ENCODE data around the gene ARHGAP8. TPM values are rescaled to one million over a fixed set of nuclear protein-coding genes. Genes with fewer than 3 reads are reported as not detected.
"Not testable (repeated sequence)": the region's sequence is repeated elsewhere in the genome, so short reads cannot be mapped to it uniquely, and the experiment has no call there.

ARHGAP8 gene
- total RNA-seq, 1 donor from 2014 or later: 46.7 TPM

DNA sequence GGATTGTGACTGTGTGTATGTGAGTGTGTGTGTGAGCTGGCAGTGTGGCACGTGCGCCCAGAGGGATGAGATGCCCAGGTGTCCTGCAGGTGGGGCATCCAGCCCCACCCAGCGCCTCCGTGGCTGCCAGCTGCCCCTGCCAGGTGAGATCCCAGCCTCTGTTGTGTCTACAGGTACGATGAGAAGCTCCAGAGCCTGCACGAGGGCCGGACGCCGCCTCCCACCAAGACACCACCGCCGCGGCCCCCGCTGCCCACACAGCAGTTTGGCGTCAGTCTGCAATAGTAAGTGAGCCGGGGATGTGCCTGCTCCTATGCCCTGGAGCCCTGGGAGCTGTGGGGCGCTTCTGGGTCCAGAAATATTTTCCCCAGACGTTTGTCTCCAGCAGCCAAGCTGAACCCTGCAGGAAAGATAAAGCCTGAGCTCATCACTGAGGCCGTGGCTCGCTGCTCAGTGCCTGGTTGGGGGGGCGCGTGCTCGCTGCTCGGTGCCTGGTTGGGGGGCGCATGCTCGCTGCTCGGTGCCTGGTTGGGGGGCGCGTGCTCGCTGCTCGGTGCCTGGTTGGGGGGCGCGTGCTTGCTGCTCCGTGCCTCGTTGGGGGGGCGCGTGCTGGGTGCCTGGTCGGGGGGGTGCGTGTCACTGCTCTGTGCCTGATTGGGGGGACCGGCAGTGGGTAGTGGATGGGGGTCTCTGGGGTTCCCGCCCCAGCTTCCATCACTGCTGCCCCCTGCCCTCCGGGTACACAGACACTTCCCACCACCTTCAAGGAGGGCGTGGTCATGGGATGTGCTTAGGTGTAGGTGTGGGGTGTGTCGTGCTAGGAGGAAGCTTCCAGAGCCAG lies 73.2 kb downstream of the ARHGAP8 start:
- DNase-seq (ENCODE audit: low spot score): no peak

DNA sequence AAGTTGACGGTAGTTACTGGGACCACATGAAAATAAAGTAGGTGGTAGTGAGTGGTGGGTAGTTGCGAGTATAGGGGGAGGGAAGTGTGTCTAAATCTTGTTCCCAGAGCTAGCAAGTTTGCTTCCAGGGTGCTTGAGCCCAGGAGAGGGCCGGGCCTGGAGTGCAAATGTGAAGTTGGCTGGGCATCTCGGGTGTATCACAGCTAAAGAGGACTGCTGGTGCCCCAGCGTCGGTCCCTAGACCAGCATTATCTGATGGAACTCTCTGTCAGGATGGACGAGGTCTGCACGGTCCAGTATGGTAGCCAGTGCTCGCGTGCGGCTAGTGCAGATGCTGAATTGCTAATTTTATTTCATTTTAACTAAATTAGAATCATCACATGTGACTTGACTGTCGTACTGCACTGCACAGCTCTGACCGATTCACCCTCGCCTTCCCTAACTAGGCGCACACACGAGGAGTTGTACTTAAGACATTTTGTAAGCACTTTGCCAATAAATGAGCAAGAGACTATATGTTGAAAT lies 75.4 kb downstream of the ARHGAP8 start:
- no peak for DNase-seq (ENCODE audit: low spot score)

DNA sequence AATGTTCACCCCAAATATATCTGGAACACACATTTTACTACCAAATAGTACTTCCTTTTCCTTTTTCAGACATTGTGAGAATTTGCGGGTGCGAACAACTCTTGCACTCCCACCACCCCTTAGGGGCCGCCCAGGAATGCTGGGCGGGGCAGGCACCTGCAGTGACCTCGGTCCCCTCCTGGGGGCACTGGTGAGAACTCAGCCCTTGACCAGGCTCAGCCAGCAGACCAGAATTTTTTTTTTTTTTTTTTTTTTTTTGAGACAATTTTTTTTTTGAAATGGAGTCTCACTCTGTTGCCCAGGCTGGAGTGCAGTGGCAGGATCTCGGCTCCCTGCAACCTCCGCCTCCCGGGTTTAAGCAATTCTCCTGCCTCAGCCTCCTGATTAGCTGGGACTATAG lies 75.8 kb downstream of the ARHGAP8 start:
- no peak for DNase-seq (ENCODE audit: low spot score)

DNA sequence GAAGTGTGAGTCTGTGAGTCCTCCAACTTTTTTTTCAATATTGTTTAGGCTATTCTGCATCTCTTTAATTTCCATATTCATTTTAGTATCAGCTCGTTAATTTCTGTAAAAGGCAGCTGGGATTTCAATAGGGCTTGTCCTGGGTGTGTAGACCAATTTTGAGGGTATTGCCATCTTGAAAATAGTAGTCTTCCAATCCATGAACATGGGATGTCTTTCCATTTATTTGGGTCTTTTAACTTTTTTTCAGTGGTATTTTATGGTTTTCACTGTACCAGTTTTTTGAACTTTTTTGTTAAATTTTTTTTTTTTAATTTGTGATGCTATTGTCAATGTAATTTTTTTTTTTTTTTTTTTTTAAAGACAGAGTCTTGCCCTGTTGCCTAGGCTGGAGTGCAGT lies 79.5 kb downstream of the ARHGAP8 start:
- DNase-seq (ENCODE audit: low spot score): no peak

DNA sequence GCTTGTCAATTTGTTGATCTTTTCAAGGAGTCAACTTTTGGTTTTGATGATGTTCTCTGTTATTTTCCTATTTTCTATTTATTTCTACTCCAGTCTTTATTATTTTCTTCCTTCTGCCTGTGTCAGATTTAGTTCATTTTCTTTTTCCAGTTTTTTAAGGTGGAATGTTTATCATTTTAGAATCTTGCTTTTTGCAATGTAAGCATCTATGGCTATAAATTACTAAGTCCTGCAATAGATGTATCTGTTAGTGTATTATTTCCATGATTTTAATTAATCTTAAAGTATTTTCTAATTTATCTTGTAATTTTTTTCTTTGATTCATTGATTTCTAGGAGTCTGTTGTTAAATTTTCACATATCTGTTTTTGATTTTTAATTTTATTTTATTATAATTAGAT lies 81.7 kb downstream of the ARHGAP8 start:
- no peak for DNase-seq (ENCODE audit: low spot score)

DNA sequence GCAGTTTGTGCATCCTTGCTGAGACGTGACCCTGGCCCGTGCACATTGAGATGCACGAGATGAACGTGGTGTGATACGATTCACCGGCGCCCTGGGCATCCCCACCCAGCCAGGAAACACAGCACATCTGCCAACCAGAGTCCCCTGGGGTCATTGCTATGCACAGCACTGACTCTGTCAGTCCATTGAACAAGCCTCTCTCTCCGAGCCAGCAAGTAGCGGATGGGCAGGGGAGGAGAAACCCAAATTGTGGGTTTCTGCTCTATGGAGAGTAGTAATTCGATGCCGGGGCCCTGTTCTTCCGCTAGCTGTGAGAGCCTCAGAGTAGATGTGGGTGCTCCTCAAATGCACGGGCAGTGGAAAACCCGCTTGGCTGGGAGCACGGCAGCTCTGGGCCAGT lies 85.1 kb downstream of the ARHGAP8 start:
- DNase-seq (ENCODE audit: low spot score): no peak

DNA sequence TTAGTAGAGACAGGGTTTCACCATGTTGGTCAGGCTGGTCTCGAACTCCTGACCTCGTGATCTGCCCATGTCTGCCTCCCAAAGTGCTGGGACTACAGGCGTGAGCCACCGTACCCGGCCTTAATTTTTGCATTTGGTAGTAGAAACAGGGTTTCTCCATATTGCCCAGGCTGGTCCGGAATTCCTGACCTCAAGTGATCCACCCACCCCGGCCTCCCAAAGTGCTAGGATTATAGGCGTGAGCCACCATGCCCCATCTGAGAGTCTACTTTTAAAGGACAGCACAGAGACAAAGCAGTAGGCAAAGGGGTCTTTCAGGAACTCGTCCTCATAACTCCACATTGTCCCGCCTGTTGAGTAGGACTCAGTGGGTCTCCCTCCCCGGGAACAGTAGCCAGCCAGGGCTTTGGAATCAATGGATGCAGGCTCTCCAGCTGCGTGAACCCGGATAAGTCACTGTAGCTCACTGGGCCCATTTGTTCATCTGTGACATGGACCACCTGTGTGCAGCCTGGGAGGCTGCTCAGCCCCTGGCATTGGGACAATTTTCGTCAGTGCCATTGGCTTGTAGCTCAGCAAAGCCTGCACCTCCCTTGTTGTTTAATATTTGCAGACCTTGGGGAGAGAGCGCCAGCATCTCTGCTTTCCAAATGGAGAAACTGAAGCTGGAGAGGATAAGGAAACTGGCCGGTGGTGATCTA lies 86.1 kb downstream of the ARHGAP8 start:
- DNase-seq (ENCODE audit: low spot score): peak; percentile 12

DNA sequence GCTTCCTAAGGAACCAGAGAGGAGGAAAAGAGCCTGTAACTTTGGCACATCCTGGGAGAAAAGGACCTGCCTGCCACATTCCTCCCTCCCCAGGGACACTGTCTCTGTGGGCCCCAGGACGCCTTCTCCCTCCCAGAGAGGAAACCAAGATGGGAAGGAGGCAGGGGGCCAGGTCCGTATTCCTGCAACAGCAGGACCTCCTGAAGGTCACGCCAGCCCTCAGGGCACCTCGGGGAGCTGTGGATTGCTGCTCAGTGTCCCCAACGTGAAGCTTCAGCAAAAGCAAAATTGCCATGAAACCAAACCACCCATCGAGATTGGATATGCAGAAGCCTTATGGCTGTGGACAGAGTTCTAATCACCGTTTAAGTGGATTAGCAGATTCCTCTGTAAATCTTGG lies 86.7 kb downstream of the ARHGAP8 start:
- DNase-seq (ENCODE audit: low spot score): no peak

DNA sequence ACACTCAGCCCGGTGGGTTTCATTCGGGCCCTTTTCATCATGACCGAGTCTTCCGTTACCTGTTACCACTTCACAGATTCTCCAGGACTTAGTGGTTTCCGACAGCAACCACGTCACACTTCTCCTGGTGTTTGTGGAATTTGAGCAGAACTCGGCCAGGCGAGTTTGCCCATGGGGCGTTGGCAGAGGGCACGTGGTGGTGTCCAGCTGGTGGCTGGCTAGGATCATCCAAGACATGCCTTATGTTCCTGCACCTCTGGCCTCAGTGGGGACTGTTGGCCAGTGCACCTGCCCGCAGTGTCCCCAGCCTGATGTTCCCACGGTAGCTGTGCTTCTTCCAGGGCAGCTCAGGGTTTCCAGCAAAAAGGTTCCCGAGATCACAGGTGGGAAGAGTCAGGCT lies 87.3 kb downstream of the ARHGAP8 start:
- no peak for DNase-seq (ENCODE audit: low spot score)

DNA sequence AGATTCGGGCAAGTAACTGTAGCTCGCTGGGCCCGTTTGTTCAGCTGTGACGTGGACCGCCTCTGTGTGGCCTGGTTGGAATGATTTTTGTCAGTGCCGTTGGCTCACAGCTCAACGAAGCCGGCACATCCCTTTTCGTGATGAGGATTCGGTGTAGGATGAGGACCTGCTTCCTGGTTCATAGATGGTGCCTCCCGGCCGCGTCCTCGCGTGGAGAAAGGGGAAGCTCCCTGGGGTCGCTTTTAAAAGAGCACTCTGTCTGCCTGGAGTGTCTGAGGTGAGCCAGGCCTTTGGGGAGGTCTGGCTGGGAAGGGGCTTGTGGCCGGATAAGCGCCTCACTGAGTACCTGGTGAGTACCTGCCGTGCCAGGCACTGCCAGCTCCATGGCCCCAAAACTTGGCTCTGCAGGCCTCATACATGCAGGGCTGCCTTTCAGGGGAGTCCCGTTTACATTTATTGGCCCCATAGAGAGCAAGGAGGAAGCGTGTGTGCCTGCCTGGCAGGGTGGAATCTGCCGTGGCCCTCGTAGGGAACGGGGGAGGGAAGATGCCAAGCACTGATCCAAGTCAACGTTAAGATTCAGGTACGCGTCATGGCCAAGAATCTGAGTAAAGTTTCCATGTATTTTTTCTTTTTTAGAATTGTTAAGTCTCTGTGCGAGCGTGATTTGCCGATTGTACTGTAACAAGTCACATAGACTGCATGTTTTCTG lies 88.4 kb downstream of the ARHGAP8 start:
- no peak for DNase-seq (ENCODE audit: low spot score)

DNA sequence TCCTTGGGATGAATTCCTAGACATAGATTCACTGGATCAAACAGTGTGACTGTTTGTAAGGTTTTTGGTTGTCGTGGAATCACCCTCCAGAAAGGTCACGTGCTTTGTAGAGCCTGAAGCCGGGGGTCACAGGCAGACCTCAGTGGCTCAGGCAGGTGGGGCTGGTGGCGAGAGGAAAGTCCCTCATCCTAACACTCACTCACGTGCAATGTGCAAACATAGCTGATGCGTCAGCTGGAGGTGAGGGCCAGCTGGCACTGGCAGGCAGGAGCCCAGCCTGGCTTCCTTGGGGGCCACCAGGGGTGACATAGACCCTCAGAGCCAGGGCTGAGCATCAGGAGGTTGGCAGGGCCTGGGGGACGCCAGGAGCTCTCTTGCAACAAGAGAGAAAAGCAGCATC lies 90.0 kb downstream of the ARHGAP8 start:
- DNase-seq (ENCODE audit: low spot score): no peak

DNA sequence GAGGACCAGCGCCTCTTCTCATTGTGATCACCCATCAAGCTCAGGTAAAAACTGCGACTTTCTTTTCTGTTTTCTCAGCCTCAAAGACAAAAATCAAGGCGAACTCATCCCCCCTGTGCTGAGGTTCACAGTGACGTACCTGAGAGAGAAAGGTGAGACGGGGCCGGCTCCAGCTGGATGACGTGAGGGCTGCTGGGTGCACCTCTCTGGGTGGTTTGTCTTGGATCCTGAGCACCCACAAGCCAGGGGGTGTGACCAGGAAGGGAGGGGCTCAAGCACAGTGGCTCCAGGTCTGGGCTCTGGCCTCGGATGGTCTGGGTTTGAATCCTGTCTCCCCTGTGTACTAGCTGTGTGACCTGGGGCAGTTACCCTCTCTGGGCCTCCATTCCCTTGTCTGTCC lies 92.8 kb downstream of the ARHGAP8 start:
- no peak for DNase-seq (ENCODE audit: low spot score)

DNA sequence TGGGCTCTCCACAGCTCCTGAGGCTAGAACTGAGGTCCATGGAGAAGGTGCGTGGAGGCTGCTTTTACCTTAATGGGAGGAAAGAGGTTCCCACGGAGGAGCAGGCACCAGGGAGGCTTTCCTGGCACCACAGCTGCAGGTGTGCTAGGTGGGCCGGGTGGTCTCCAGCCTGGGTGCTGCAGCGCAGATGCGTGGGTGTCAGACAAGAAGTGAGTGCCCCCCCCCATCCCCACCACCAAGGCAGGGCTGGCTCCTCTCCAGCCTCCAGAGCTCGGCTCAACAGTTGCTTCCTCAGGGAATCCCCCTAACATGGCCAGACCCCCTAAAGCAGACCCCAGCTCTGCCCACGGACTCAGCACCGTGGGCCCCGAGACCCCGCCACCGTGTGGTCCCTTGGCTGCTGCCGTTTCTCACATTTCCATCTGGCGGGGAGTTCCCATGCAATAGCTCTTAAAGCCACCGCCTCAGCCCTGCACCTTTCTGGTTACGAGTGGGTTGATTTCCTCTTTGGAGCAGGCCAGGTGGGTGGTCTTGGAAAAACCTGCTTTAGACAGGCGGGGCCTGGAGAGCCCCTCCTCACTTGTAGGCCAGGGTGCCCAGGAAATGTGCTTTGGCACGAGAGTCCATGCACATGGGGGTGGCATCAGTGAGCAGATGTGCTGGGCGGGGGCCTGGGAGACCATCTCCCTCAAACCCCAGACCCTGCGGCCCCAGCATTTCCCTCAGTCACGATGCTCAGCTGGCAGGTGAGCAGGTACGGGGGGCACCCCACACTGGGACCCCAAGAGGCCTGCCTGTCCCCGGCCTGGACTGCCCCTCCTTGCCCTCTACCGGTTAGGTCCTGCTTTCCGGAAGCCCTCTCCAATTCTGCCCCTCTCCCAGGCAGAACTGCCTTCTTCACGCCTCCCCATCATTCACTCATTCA lies 93.7 kb downstream of the ARHGAP8 start:
- DNase-seq (ENCODE audit: low spot score): no peak

DNA sequence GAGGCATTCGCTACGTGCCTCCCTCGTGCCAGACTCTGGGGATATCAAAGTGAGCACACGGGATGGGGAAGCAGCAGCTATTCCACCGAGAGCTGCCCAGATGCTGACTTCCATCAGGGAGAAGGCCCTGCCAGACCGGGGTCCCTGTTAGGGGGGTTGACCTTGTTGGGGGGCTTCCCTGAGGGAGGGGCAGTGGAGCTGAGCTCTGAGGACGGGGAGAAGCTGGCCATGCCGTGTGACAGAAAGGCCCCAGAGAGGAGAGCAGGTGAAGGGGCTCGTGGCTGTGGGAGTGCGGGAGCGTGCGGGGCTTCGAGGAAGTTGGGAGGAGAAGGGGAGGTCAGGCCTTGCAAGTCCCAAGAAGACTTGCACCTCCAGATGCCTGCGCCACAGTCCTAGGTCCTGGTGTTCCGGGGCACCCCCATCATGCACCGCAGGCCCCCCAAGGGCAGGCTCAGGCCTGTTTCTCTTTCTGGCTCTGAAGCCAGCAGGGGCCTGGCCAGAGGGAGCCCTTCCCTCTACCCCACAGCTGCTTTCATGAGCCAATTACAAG lies 94.4 kb downstream of the ARHGAP8 start:
- no peak for DNase-seq (ENCODE audit: low spot score)

DNA sequence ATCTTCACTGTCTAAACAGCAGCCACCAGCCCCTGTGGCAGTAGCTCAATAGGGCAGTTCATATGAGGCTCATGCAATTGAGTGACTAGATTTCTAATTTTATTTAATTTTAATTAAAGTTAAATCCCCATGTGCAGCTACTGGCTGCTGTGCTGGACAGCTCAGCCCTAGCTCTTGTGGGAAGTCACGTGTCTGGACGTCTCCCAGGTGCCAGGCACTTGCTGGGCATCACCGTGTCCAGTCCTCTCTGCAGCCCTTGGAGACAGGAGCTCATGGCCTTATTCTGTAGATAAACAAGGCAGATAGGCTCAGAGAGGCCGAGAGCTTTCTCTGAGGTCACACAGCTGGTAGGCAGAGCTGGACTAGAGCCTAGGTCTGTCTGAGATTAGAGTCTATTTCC lies 95.0 kb downstream of the ARHGAP8 start:
- DNase-seq (ENCODE audit: low spot score): no peak

DNA sequence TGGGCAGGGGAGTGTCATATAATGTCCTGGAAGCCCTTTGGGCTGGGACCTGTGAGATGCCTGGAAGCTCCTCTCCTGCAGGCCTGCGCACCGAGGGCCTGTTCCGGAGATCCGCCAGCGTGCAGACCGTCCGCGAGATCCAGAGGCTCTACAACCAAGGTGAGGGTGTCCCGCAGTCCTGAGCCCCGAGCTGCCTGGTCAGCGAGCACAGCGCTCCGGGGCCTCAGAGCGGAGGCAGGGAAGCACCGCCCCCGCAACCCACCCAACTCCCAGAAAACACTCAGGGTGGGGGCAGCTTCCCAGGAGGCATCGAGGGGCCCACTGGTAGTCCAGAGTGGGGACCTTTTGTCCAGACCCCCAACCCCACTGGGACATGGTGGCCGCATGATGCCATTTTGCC lies 95.5 kb downstream of the ARHGAP8 start:
- DNase-seq (ENCODE audit: low spot score): no peak

DNA sequence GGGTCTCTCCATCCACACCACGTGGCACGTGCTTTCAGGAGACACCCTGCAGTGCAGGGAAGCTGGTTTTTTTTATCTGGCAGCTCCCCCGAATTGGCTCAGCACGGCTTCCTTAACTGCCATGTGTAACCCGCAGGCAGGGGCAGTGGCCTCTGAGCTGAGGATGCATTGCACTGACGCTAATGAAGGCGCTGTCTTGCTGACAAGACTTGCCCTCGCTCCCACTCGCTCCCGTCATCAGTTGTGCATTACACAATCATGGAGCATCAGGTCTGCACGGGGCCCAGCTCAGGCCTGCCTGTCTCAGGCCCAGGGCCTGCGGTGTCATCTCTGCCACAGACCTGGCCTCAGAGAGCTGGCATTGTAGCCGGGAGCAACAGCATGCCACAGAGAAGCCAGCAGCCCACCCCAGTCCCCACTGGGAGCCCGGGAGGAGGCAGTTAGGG lies 95.9 kb downstream of the ARHGAP8 start:
- no peak for DNase-seq (ENCODE audit: low spot score)

DNA sequence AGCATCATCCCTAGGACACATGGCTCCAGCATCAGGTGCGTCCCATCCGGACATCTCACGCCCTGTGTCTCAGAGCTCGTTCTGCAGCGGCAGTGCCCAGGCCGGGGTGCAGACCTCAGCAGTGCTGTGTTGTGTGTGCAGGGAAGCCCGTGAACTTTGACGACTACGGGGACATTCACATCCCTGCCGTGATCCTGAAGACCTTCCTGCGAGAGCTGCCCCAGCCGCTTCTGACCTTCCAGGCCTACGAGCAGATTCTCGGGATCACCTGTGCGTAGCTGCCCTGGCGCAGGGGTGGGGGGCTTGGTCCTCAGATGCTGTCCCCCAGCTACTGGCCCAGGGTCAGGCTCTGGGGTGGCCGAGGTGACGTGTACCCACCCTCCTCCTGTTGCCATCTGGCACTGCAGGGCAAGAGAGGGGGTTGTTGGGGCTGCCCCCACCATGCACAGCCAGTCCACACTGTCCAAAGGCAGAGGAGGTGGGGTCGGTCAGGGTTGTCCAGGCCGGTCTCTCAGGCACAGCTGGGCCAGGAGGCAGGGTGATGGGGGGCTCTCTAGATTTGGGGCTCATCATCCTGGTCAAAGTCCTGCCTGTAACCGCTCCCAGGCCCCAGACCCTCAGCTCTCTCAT lies 96.5 kb downstream of the ARHGAP8 start:
- DNase-seq (ENCODE audit: low spot score): no peak

DNA sequence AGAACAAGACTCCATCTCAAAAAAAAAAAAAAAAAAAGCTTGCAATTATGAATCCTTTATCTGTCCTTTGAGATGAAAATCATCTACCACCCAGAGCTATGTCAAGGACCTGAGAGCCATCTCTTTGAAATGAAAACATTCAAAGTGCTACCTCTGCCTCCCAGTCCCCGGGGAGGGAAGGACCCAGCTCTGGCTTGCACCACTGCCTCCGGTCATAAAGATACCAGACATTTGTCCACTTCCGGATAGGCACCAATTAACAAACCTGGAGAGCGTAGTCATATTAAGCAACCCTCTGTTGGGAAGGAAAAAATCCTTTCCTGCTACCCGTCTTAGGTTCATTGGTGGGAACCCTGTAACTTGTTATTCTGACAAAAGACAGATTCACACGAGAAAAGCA lies 98.6 kb downstream of the ARHGAP8 start:
- no peak for DNase-seq (ENCODE audit: low spot score)

DNA sequence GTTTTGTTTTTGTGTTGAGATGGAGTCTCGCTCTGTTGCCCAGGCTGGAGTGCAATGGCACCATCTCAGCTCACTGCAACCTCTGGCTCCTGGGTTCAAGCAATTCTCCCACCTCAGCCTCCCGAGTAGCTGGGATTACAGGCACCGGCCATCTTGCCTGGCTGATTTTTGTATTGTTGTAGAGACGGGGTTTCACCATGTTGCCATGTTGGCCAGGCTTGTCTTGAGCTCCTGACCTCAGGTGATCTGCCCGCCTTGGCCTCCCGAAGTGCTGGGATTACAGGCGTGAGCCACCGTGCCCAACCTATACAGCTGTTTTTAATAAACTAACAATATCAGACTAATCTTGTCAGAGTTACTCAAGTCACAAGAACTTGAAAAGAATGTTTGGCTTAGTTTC lies 102.3 kb downstream of the ARHGAP8 start:
- not testable (repeated sequence) for DNase-seq (ENCODE audit: low spot score)

DNA sequence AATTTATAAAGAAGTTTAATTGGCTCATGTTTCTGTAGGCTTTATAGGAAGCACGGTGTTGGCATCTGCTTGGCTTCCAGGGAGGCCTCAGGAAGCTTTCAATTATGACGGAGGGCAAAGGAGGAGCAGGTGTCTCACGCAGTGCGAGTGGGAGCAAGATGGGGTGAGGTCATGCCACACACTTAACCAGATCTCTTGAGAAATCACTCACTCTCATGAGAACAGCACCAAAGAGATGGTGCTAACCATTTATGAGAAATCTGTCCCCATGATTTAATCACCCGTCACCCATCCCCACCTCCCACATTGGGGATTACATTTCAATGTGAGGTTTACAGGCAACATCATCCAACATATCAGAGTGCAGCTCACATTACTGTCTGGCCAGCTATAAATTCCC lies 103.5 kb downstream of the ARHGAP8 start:
- no peak for DNase-seq (ENCODE audit: low spot score)

Data from mucosa of gallbladder (tissue), 1 donor.